HG03175 (cell line): ENCODE results near the gene RBM4.
"Not testable (repeated sequence)": the region's sequence is repeated elsewhere in the genome, so short reads cannot be mapped to it uniquely, and the experiment has no call there.

Source experiments
- ATAC-seq: cut with Tn5 transposase; IDR thresholded peaks from one replicate; pipeline ENCODE4 v1.9.1; 2021; ENCODE audit warnings: mild to moderate bottlenecking, moderate library complexity; ENCODE audit not compliant: unreplicated experiment

The RBM4 gene

GRCh38 chr11:66616379-66617154 lies 21.9 kb upstream of the RBM4 start, which contains the start of gene RBM14:
Gene RBM14 (plus strand): TSS chr11:66616630. CDS start chr11:66616721, 91 bp downstream.
- peak; percentile 88 for ATAC-seq

- peak; percentile 10 for ATAC-seq
Observed at GRCh38 chr11:66617155-66617834, 21.2 kb upstream of the RBM4 start.

- no peak for ATAC-seq
Observed at GRCh38 chr11:66619080-66619554, 19.4 kb upstream of the RBM4 start.

- ATAC-seq = no peak
Observed at GRCh38 chr11:66624450-66624849, 14.1 kb upstream of the RBM4 start.

- ATAC-seq = no peak
Observed at GRCh38 chr11:66625041-66625751, 13.3 kb upstream of the RBM4 start.

- no peak for ATAC-seq
Observed at GRCh38 chr11:66625752-66626149, 12.8 kb upstream of the RBM4 start.

GRCh38 chr11:66626382-66626781 lies 12.1 kb upstream of the RBM4 start:
- ATAC-seq = no peak

- ATAC-seq = no peak
Observed at GRCh38 chr11:66626926-66627325, 11.6 kb upstream of the RBM4 start.

GRCh38 chr11:66628061-66628603 lies 10.4 kb upstream of the RBM4 start:
- no peak for ATAC-seq

- no peak for ATAC-seq
Observed at GRCh38 chr11:66629356-66629755, 9.1 kb upstream of the RBM4 start.

- ATAC-seq = no peak
Observed at GRCh38 chr11:66631883-66632282, 6.6 kb upstream of the RBM4 start.

GRCh38 chr11:66632952-66633351 lies 5.6 kb upstream of the RBM4 start:
- no peak for ATAC-seq

- no peak for ATAC-seq
Observed at GRCh38 chr11:66636411-66636810, 2.1 kb upstream of the RBM4 start.

GRCh38 chr11:66637557-66638176 lies 836 bp upstream of the RBM4 start:
- ATAC-seq = no peak

GRCh38 chr11:66639066-66639813 lies 737 bp downstream of the RBM4 start:
- ATAC-seq = no peak

- not testable (repeated sequence) for ATAC-seq
Observed at GRCh38 chr11:66639814-66640340, 1.4 kb downstream of the RBM4 start.

GRCh38 chr11:66641834-66642233 lies 3.3 kb downstream of the RBM4 start:
- no peak for ATAC-seq

GRCh38 chr11:66643745-66644437 lies 5.4 kb downstream of the RBM4 start:
- ATAC-seq = no peak

- ATAC-seq = no peak
Observed at GRCh38 chr11:66646828-66647227, 8.3 kb downstream of the RBM4 start.
